NB4 (cell line): Measurements from ENCODE around the gene SPDL1.
"Not testable (repeated sequence)": the region's sequence is repeated elsewhere in the genome, so short reads cannot be mapped to it uniquely, and the experiment has no call there.

ENCODE experiments used
- CTCF ChIP-seq: IDR thresholded peaks from one replicate; pipeline ENCODE4 v1.5.1; 2012; ENCODE audit warnings: low read depth, low read length
- MAX ChIP-seq: IDR thresholded peaks from 2 replicates; pipeline ENCODE4 v1.6.1; 2011; ENCODE audit warnings: low read depth, low read length
- MYC ChIP-seq: IDR thresholded peaks from 2 replicates; pipeline ENCODE4 v1.6.1; 2011; ENCODE audit warnings: low read depth, low read length
- POLR2A ChIP-seq: IDR thresholded peaks from 2 replicates; pipeline ENCODE4 v1.6.1; 2011; ENCODE audit warnings: mild to moderate bottlenecking; ENCODE audit not compliant: insufficient read length; ENCODE audit errors: extremely low read depth

- not testable (repeated sequence) for TF ChIP-seq CTCF, POLR2A, MAX, MYC
Measured at GRCh38 chr5:169624307-169624706, 40.7 kb downstream of the SPDL1 start.
